ENCODE measurements around the gene TTC9.

TTC9 gene

GRCh38 chr14:70641548-70642302, at the start of gene TTC9:
Gene TTC9 (plus strand): TSS chr14:70641916. CDS start chr14:70642130, 214 bp downstream.
- DNase-seq = peak in 1 of 2 experiments; percentile 71

DNA sequence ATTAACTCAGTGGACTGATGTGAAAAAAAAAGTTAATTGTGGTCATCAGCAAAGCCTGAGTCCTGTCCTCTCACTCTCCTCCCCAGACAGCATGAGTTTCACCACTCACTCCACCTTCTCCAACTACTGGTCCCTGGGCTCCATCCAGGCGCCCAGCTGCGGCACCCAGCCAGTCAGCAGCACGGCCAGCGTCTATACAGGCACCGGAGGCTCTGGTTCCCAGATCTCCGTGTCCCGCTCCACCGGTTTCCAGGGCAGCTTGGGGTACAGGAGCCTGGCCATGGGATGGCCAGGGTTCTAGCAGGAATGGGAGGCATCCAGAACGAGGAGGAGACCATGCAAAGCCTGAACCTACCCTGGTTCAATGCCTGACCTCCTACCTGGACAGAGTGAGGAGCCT, 47.3 kb upstream of the TTC9 start:
- no peak for DNase-seq

DNA sequence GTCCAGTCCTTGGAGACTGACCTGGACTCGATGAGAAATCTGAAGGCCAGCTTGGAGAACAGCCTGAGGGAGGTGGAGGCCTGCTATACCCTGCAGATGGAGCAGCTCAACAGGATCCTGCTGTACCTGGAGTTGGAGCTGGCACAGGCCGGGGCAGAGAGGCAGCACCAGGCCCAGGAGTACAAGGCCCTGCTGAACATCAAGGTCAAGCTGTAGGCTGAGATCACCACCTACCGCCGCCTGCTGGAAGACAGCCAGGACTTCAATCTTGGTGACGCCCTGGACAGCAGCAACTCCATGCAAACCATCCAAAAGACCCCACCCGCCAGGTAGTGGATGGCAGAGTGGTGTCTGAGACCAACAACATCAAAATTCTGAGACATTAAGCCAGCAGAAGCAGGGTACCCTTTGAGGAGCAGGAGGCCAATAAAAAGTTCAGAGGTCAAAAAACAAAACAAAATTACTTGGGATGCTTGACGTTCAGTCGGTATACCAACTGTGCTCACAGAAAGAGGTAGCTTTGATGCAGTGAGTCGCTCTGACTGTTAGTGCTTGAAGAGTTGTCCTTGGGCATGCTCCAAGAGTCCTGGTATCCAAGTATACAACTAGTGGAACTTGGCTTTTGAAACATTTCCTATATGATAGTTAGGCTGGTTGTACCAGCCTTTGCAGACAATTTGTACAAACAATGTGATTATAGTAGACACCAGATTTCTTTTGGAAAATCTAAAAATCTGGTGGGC, 46.1 kb upstream of the TTC9 start:
- DNase-seq = no peak

GRCh38 chr14:70597731-70598130, 44.0 kb upstream of the TTC9 start:
- no peak for DNase-seq

DNA sequence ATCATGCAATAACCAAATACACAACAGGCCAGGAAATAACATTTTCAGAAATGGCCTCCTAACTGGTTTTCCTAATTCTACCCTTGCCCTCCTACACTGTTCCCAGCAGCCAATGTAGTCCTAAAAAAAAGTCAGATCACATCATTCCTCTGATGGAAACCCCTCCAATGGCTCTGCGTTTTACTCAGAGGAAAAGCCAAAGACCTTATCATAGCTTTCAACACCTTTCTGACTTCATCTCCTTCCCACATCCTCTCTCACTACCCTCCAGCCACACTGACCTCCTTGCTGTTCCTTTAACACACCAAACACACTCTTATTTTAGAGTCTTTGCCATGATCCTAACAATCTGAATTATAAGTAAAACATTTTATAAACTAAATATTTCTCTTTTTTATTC, 42.4 kb upstream of the TTC9 start:
- no peak for DNase-seq

GRCh38 chr14:70600382-70601157, 41.1 kb upstream of the TTC9 start, which contains the start of gene MED6:
Gene MED6 (minus strand): TSS chr14:70600655. CDS start chr14:70600637, 18 bp downstream.
- peak; percentile 88 to 97 for DNase-seq

DNA sequence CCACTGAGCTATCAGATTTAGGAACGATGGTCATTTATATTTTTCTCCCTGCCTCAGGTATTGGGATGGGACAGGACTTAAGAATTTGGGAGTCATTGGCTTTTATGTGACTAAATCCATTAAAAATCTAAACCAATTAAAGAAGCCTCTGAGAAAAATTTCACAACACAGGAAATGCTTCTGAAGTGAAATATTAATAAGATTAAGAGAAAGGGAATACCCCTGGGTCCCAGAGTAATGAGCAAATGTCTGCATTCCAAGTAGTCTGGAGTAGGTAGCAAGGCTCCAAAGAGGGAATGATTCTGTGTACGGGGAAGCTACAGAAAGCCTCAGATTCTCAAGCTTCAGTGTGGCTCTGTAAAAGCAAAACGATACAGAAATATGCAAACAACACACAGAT, 40.6 kb upstream of the TTC9 start:
- DNase-seq = no peak

DNA sequence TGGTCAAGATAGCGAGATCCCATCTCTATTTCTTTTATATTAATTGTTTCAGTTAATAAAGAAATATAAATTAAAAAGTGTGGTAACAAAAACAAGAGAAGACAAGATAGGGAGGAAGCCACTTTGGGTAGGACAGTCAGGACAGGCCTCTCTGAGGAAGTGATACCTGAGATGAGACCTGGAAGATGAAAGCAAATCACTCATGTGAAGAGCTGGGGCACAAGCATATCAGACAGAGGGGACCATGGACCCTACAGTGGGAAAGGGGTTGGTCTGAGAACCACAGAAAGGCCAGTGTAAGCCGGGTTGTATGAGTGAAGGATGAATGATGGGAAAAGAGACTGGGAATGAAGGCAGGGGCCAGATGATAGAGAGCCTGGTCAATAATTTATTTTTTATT, 39.5 kb upstream of the TTC9 start:
- DNase-seq = no peak

DNA sequence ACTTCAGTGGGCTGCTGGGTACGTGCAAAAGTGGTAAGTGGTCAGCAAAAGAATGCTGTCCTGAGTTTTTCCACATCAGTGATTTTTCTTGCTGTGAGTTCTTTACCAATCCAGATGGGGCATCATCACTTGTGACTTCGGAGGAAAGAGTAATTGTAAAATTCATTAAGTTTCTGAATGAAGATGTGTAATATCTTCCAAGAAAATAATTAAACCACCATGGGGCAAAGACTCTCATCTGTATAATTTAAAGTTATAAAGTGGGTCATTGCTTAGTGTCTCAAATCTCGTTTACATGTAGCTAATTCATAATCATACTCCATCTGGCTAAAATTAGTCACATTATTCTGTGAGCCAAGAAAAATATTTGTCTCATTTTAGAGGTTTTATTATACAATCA, 30.5 kb upstream of the TTC9 start:
- no peak for DNase-seq

DNA sequence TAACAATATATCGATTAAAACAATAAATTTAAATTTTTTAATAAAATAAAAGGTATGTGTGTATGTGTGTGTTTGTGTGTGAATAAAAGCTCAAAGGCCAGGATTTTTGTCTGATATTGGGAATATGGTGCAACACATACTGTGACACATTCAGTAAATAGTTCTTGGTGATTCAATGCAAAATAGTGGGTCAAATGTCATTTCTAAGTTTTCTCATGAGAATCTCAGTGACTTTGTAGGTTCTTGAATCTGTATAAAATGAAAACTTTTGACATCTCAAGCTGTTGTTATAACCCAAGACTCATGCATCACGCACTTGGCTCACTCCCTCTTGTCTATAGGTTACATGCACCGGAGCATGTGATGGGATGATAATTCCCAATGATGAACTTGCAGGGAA, 25.1 kb upstream of the TTC9 start:
- DNase-seq = no peak

GRCh38 chr14:70618314-70618713, 23.4 kb upstream of the TTC9 start:
- no peak for DNase-seq

- DNase-seq = no peak
Measured at GRCh38 chr14:70619708-70620107, 22.0 kb upstream of the TTC9 start.

DNA sequence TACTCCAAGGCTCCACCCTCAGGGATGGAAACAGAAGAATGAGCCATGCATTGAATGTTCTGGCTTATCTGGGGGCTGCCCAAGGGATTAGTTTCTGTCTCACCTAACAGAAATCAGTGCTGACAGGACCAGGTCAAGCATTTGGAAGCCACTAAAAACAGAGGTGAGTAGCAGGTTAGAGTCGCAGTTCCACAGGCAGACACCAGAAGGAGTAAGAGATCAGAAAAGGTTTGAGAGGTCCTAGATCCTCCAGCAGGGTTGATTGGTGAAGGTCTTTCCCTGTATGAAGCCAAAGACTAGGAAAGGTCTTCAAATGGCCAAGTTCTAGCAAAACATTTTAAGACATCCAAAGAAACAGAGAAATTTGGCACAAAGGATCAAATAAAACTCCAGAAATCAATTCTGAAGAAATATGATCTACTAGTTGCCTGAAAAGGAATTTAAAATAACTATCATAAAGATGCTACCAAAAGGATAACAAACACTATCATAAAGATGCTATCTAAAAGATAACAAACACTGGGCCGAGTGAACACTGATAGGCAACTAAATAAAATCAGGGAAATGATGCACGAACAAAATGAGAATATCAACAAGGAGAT, 19.5 kb upstream of the TTC9 start:
- peak; percentile 0 to 60 for DNase-seq

GRCh38 chr14:70624972-70625371, 16.7 kb upstream of the TTC9 start:
- DNase-seq = no peak

GRCh38 chr14:70631948-70632347, 9.8 kb upstream of the TTC9 start:
- DNase-seq = no peak

GRCh38 chr14:70635971-70636595, 5.6 kb upstream of the TTC9 start:
- no peak for DNase-seq

DNA sequence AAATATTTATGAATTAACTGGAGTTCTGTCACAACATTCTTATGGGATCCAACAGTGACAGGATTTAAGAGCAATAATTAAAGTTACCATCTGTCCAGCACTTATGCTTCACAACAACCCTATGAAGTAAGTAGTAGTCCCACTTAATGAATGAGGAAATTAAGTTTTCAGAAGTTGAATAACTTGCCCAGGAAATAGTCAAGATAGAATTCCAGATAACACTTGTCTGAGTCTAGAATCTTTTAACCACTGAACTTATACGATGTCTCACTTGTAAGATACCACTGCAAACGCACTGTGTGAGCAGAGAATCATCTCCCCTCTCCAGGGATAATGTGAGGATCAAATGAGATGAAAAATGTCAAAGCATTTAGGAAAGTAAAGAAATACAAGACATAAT, 3.3 kb upstream of the TTC9 start:
- no peak for DNase-seq

DNA sequence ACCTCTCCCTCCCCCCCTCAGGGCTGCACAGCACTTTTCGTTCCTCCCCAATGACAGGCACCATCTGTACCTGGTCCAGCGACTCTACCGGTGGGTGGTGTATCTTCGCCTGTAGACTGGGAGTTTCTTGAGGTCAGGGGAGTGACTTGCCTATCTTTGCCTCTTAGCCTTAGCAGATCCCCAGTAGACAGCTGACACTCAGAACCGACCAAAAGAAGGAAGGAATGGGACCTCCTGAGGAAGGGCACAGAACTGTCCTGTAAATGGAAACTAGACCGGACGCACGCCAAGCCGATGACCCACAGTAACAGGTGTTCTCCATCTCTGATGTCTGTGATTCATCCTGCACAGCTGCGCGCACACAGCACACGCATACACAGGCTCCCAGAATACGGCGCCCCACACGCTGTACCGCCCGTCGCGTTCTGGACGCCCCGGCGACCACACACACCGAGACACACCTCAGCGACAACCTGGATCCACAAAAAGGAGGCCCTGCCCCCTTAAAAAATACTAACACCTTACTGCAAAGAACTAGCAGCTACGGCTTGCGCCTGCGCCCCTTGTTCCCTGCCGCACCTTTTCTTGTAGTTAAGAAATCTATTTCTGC, 673 bp upstream of the TTC9 start:
- peak; percentile 36 to 52 for DNase-seq

- DNase-seq = peak; percentile 9 to 61
Measured at GRCh38 chr14:70642303-70643235, 853 bp downstream of the TTC9 start.

DNA sequence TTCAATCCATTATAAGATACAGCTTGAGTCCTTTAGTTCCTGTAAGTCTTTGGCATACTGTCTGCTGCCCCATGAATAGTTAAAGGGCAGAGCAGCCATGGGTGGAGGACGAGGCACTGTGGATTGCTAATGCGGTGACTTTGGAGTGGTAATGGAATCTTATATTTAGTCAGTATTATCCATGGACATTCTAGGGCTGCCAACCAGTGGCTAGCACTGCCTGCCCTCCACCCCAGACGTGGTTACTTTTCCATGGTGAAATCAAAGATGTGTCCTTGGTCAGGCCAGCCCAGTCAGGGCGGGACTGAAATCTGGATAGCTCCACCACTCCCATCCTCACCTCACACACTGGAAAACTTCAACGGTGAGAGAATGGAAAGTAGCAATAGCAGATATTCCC, 2.3 kb downstream of the TTC9 start:
- no peak for DNase-seq

DNA sequence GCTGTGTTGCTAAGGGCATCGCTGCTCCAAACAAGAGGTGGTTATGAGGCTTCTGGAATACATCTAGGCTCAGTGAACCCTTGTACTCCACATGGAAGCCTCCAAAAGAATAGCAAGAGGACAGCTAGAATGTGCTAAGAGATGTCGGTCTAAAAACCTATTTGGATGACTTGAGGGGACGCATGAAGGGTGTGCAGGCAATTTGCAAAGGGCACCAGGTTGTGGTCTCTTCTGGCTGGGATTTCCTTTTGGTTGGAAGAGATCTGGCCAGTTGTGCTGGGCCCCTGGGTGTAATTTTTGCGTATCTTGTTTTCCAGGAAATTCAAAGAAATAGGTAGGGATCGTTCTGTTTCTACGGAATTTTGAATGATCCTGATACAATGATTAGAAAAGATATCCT, 4.2 kb downstream of the TTC9 start:
- DNase-seq = no peak
